PC-9 (cell line): ENCODE data around the gene RAF1.

Experiments used
- CTCF ChIP-seq: fragments of 200-600 bp; sonication (generic); conservative IDR thresholded peaks from 2 replicates; pipeline ENCODE4 v1.6.1; 2017; ENCODE audit warnings: mixed run types, antibody characterized with exemption, mild to moderate bottlenecking, moderate library complexity
- EZH2 ChIP-seq: fragments of 200-600 bp; sonication (generic); IDR thresholded peaks from 2 replicates; pipeline ENCODE4 v1.8.0; 2017; ENCODE audit warnings: antibody characterized with exemption, low read depth

GRCh38 chr3:12586403-12586802 is 77.5 kb downstream of the RAF1 start:
- TF ChIP-seq CTCF = no peak
- TF ChIP-seq EZH2 = no peak
